HepG2 (cell line): Measurements from ENCODE around the gene CAPN15. TPM values are rescaled to one million over a fixed set of nuclear protein-coding genes. Genes with fewer than 3 reads are reported as not detected.

ENCODE experiments used
- BRD4 ChIP-seq: sonication (generic); formaldehyde crosslinking; IDR thresholded peaks from 2 replicates; pipeline ENCODE4 v1.4.0; 2020; ENCODE audit warnings: missing genetic modification reagents
- ELF1 ChIP-seq: sonication (generic); formaldehyde crosslinking; IDR thresholded peaks from 2 replicates; pipeline ENCODE4 v1.4.0; 2020; ENCODE audit warnings: missing genetic modification reagents
- MIER2 ChIP-seq: IDR thresholded peaks from 2 replicates; pipeline ENCODE4 v1.6.1; 2016; ENCODE audit warnings: missing biosample characterization, missing genetic modification reagents
- SALL2 ChIP-seq: sonication (generic); formaldehyde crosslinking; IDR thresholded peaks from 2 replicates; pipeline ENCODE4 v1.8.1; 2023; ENCODE audit warnings: mild to moderate bottlenecking, missing genetic modification reagents, inconsistent platforms
- TOPORS ChIP-seq: sonication (generic); formaldehyde crosslinking; IDR thresholded peaks from 2 replicates; pipeline ENCODE4 v1.8.0; 2023; ENCODE audit warnings: mild to moderate bottlenecking, missing genetic modification reagents
- ZMYM4 ChIP-seq: sonication (generic); formaldehyde crosslinking; IDR thresholded peaks from 2 replicates; pipeline ENCODE4 v1.8.1; 2023; ENCODE audit warnings: mild to moderate bottlenecking, missing genetic modification reagents
- ZNF12 ChIP-seq: sonication (generic); formaldehyde crosslinking; IDR thresholded peaks from 2 replicates; pipeline ENCODE4 v1.5.0; 2020; ENCODE audit warnings: missing genetic modification reagents
- ZSCAN20 ChIP-seq: sonication (generic); formaldehyde crosslinking; IDR thresholded peaks from 2 replicates; pipeline ENCODE4 v1.4.0; 2020; ENCODE audit warnings: missing genetic modification reagents, mild to moderate bottlenecking, borderline replicate concordance
- polyA plus RNA-seq, 8 experiments: library from polyadenylated mRNA; depleted of rRNA in 3 of 8; stranded (reverse) in 7 of 8; unstranded in 1 of 8; fragments of >200 nt; fragmentation: Illumina TruSeq in 4 of 8; extraction: Trizol in 4 of 8; gene quantifications; 2 replicates each; pipeline versions ENCODE4 v1.2.1 to v1.2.3, GENCODE V29; 2011 to 2016; ENCODE audit warnings: low read depth in 4 of 8, missing spikeins in 1 of 8, mixed read lengths in 1 of 8; ENCODE audit not compliant: insufficient read depth in 1 of 8
- total RNA-seq, 5 experiments: library from RNA; depleted of rRNA; stranded (reverse); fragments of >200 nt; fragmentation: Illumina TruSeq; extraction: Trizol; gene quantifications; 2 replicates each; pipeline ENCODE4 v1.2.3, GENCODE V29; 2016; ENCODE audit warnings: low read depth in 1 of 5
- TF ChIP-seq, protein P1 (sequence below), 2 experiments: sonication (generic) in 1 of 2; formaldehyde crosslinking in 1 of 2; IDR thresholded peaks; 2 replicates each; pipeline versions ENCODE4 v1.6.1 to v1.9.0; 2014 to 2022; ENCODE audit warnings: antibody characterized with exemption in 1 of 2, borderline replicate concordance in 1 of 2, inconsistent platforms in 1 of 2, low read depth in 1 of 2, missing genetic modification reagents in 1 of 2
- TF ChIP-seq, protein P2 (sequence below): sonication (generic); formaldehyde crosslinking; IDR thresholded peaks from 2 replicates; pipeline ENCODE4 v1.5.1; 2020; ENCODE audit warnings: mild to moderate bottlenecking, moderate library complexity, missing genetic modification reagents
- TF ChIP-seq, protein P3 (sequence below): sonication (generic); formaldehyde crosslinking; IDR thresholded peaks from 2 replicates; pipeline ENCODE4 v1.5.1; 2020; ENCODE audit warnings: missing genetic modification reagents, mild to moderate bottlenecking, borderline replicate concordance
- TF ChIP-seq, protein P4 (sequence below): sonication (generic); formaldehyde crosslinking; conservative IDR thresholded peaks from 2 replicates; pipeline ENCODE4 v1.8.0; 2022; ENCODE audit warnings: missing genetic modification reagents

CAPN15 gene
- total and polyA plus RNA-seq, 2 of the 13 experiments (the other 11 are each of a cell fraction or from before 2014, with no cell fraction given), result 14.9 to 24.5 TPM

DNA sequence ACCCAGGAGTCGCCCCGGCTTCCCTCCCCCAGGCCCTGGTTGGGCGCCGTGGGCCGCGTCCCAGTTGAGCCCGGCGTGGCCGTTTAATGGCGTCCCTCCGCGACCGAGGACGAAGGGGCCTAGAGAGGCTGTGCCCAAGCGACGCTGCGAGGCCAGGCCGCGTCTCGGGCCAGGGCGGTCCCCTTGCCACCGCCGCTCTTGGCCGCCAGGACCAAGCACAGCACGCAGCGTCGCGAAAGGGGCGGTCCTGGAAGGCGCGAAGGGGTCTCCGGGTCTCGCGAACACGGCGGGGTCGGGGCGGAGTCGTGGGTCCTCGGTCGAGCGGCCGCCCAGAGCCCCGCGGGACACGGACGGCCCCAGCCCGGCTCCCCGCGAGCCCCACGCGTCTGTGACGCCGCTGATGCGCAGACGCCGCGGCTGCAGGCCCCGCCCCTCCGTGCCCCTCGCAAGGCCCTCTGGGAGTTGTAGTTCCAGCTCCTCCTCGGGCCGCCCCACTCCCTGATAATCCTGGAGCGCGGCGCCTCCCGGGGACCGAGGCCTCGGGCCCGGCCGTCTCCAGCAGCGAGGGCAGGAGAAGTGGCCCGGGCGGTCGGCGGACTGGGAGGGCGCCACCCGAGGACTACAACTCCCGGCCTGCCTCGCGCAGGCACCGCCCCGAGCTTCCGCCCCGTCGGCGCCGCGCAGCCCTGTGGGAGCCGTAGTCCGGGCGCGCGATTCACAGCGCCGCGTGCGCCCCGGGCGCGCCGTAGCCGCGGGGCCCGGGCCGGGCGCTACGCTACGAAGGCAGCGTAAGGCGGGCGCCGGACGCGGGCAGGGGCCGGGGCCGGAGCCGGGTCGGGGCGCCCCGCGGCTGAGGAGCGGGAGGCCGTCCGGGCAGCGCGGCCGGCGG lies at the start of gene CAPN15 (continued):
- TF ChIP-seq, protein P1, sequence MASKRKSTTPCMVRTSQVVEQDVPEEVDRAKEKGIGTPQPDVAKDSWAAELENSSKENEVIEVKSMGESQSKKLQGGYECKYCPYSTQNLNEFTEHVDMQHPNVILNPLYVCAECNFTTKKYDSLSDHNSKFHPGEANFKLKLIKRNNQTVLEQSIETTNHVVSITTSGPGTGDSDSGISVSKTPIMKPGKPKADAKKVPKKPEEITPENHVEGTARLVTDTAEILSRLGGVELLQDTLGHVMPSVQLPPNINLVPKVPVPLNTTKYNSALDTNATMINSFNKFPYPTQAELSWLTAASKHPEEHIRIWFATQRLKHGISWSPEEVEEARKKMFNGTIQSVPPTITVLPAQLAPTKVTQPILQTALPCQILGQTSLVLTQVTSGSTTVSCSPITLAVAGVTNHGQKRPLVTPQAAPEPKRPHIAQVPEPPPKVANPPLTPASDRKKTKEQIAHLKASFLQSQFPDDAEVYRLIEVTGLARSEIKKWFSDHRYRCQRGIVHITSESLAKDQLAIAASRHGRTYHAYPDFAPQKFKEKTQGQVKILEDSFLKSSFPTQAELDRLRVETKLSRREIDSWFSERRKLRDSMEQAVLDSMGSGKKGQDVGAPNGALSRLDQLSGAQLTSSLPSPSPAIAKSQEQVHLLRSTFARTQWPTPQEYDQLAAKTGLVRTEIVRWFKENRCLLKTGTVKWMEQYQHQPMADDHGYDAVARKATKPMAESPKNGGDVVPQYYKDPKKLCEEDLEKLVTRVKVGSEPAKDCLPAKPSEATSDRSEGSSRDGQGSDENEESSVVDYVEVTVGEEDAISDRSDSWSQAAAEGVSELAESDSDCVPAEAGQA (IDR thresholded peaks at IDR 0.05; ENCODE audit: low read depth), result peak; percentile 71
- TF ChIP-seq, protein P1 (CRISPR knock-in tag; IDR thresholded peaks at IDR 0.05; ENCODE audit: borderline replicate concordance), result peak; percentile 75
- TF ChIP-seq ELF1 (CRISPR knock-in tag), result peak; percentile 59
- TF ChIP-seq, protein P2, sequence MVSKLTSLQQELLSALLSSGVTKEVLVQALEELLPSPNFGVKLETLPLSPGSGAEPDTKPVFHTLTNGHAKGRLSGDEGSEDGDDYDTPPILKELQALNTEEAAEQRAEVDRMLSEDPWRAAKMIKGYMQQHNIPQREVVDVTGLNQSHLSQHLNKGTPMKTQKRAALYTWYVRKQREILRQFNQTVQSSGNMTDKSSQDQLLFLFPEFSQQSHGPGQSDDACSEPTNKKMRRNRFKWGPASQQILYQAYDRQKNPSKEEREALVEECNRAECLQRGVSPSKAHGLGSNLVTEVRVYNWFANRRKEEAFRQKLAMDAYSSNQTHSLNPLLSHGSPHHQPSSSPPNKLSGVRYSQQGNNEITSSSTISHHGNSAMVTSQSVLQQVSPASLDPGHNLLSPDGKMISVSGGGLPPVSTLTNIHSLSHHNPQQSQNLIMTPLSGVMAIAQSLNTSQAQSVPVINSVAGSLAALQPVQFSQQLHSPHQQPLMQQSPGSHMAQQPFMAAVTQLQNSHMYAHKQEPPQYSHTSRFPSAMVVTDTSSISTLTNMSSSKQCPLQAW (CRISPR knock-in tag), result no peak; the same call in 1 of the 2 replicates
- TF ChIP-seq, protein P3, sequence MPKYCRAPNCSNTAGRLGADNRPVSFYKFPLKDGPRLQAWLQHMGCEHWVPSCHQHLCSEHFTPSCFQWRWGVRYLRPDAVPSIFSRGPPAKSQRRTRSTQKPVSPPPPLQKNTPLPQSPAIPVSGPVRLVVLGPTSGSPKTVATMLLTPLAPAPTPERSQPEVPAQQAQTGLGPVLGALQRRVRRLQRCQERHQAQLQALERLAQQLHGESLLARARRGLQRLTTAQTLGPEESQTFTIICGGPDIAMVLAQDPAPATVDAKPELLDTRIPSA (CRISPR knock-in tag), result no peak
- peak; percentile 69; the same call in 1 of the 2 replicates for TF ChIP-seq ZSCAN20 (CRISPR knock-in tag)
- no peak for TF ChIP-seq ZMYM4 (CRISPR knock-in tag)
- TF ChIP-seq BRD4, result peak; percentile 94
- TF ChIP-seq, protein P4, sequence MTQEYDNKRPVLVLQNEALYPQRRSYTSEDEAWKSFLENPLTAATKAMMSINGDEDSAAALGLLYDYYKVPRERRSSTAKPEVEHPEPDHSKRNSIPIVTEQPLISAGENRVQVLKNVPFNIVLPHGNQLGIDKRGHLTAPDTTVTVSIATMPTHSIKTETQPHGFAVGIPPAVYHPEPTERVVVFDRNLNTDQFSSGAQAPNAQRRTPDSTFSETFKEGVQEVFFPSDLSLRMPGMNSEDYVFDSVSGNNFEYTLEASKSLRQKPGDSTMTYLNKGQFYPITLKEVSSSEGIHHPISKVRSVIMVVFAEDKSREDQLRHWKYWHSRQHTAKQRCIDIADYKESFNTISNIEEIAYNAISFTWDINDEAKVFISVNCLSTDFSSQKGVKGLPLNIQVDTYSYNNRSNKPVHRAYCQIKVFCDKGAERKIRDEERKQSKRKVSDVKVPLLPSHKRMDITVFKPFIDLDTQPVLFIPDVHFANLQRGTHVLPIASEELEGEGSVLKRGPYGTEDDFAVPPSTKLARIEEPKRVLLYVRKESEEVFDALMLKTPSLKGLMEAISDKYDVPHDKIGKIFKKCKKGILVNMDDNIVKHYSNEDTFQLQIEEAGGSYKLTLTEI, result no peak
- no peak for TF ChIP-seq MIER2 (CRISPR knock-in tag)
- TF ChIP-seq SALL2 (CRISPR knock-in tag), result peak; percentile 30; the same call in 1 of the 2 replicates
- peak; percentile 23; the same call in 1 of the 2 replicates for TF ChIP-seq ZNF12
- peak; percentile 73; the same call in 1 of the 2 replicates for TF ChIP-seq TOPORS
